Adrenal gland (tissue), 12 donors: ENCODE data around the gene SP6. TPM values are rescaled to one million over a fixed set of nuclear protein-coding genes. Genes with fewer than 3 reads are reported as not detected.

Experiments
- DNase-seq, 7 donors: peaks; one replicate each; pipeline ENCODE4 v3.0.0-alpha.2; 2019 to 2020
- H3K27ac ChIP-seq, 5 donors: fragments of 200-600 bp; sonication (generic) in 4 of 5; 1 replicate in 3 of 5; 2 replicates in 2 of 5; pipeline versions ENCODE4 v1.5.1 to v1.8.0; 2016 to 2020; ENCODE audit warnings: mild to moderate bottlenecking in 1 of 5
- H3K27me3 ChIP-seq: fragments of 200-600 bp; 2 replicates; pipeline ENCODE4 v1.8.0; 2021
- H3K36me3 ChIP-seq, 2 donors: fragments of 200-600 bp; replicated peaks in 1 of 2; 1 replicate in 1 of 2; 2 replicates in 1 of 2; pipeline versions ENCODE4 v1.5.1 to v1.8.0; 2018 to 2022
- H3K4me1 ChIP-seq, 2 donors: fragments of 200-600 bp; replicated peaks in 1 of 2; 1 replicate in 1 of 2; 2 replicates in 1 of 2; pipeline versions ENCODE4 v1.5.1 to v1.8.0; 2018 to 2021
- H3K4me3 ChIP-seq, 4 donors: fragments of 200-600 bp; sonication (generic) in 3 of 4; one replicate each; pipeline ENCODE4 v1.5.1; 2016 to 2018
- H3K9me3 ChIP-seq, 3 donors: fragments of 200-600 bp; sonication (generic) in 1 of 3; replicated peaks in 1 of 3; 1 replicate in 2 of 3; 2 replicates in 1 of 3; pipeline versions ENCODE4 v1.5.1 to v1.8.0; 2016 to 2021
- POLR2A ChIP-seq, 2 donors: fragments of 450-650 bp; IDR thresholded peaks; one replicate each; pipeline ENCODE4 v1.6.1; 2017; ENCODE audit warnings: antibody characterized with exemption in 2 of 2, mild to moderate bottlenecking in 2 of 2, moderate library complexity in 1 of 2
- WGBS, 4 donors: extraction: QIAGEN DNeasy Blood & Tissue Kit in 2 of 4; methylation state at CpG; one replicate each; pipeline versions ENCODE4 v1.1.5 to v1.1.7; 2013 to 2017; 5-methylcytosine and 5-hydroxymethylcytosine counted together
- intact Hi-C, 2 donors: fragments of 100-400 bp; cut with DNase I; formaldehyde crosslinking; loops; one replicate each; pipeline versions ENCODE4 v1.14.1 to v1.15.0; 2022 to 2023
- polyA plus RNA-seq, 3 donors: library from polyadenylated mRNA; stranded (reverse); fragments of 200-250 nt in 2 of 3; fragments of 350-450 nt in 1 of 3; fragmentation: Illumina TruSeq in 1 of 3; extraction: RNeasy Lipid Tissue Mini Kit (QIAGEN cat#74804) in 1 of 3; gene quantifications; one replicate each; pipeline ENCODE4 v1.2.3, GENCODE V29; 2013 to 2014
- total RNA-seq, 9 donors: library from RNA; depleted of rRNA in 4 of 9; stranded (reverse); fragments of >200 nt in 4 of 9; fragments of 120-200 nt in 1 of 9; fragmentation: NEBNext Ultra II Directional in 1 of 9; extraction: Animal tissue kit (Norgen Biotek cat#: 25700) in 1 of 9; gene quantifications; one replicate each; pipeline versions ENCODE4 v1.1.0 to v1.2.4, GENCODE V29; 2013 to 2023
- TF ChIP-seq, protein P1 (sequence below), 6 experiments: fragments of 450-650 bp in 4 of 6; fragments of 200-600 bp in 2 of 6; sonication (generic) in 1 of 6; IDR thresholded peaks; 1 replicate in 5 of 6; 2 replicates in 1 of 6; pipeline versions ENCODE4 v1.5.1 to v1.8.0; 2016 to 2021; ENCODE audit warnings: antibody characterized with exemption in 6 of 6, mild to moderate bottlenecking in 2 of 6, moderate library complexity in 1 of 6
- donor health status: healthy with polysubstance abuse.
- donor health status: Bipolar disorder and iron deficiency.
- donor health status: DM: yes; HTN: yes; CAD: no.
- donor health status: DM: no; HTN: no; CAD: no.
- donor health status: DM: no; HTN: no; CAD: no.
- donor health status: DM: yes; HTN: yes; CAD: no.

Gene SP6
- total and polyA plus RNA-seq, 12 donors = 0.06 to 3.5 (median 1.0) TPM

DNA sequence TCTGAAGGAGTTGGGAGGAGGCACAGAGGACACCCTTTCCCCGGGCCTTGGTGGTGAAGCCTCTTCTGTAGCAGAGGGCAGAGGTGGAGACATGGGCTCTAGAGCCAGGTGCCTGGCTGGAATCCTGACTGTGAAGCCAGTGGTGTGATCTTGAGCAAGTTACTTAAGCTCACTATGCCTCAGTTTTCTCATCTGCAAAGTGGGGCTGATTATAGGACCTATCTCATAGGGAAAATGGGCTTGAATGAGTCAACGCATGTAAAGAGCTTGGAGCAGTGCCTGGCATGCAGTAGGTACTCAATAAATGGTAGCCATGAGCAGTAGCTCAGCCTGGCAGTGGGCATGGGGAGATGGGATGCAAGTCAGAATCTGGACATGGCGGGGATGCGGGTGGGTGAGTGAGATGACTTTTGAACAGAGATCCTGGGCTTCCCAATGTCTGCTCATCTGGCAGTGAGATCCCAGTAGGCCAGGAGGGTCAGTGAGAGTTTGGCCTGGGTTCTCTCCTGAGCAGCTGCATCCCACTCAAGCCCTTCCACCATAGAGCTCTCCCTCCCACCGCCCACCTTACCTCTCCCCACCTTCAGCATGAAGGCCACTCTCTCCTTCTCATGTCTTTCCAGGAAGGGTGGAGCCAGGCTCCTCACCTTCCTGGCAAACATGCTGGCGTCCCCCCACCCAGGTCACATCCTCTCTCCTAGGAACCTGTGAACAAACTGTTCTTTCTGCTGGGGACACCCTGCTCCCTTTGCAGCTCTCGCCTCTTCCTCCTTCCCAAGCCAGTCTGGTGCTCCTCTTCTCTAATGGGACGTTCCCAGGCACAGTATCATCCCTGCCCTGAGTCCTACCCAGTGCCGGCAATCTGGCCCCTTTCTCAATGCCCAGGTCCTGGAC, 32.0 kb upstream of the SP6 start:
- peak overlapping the region in 1 of 5 donors; percentile 26 for H3K27ac ChIP-seq

GRCh38 chr17:47882247-47882646, 31.3 kb upstream of the SP6 start:
- peaks cover 12 to 28% of the 10 kb centered on the region in 2 donors for H3K4me1 ChIP-seq
- H3K9me3 ChIP-seq = no peaks in the 10 kb centered on the region
- no peak overlapping the region for H3K4me3 ChIP-seq
- TF ChIP-seq, protein P1, sequence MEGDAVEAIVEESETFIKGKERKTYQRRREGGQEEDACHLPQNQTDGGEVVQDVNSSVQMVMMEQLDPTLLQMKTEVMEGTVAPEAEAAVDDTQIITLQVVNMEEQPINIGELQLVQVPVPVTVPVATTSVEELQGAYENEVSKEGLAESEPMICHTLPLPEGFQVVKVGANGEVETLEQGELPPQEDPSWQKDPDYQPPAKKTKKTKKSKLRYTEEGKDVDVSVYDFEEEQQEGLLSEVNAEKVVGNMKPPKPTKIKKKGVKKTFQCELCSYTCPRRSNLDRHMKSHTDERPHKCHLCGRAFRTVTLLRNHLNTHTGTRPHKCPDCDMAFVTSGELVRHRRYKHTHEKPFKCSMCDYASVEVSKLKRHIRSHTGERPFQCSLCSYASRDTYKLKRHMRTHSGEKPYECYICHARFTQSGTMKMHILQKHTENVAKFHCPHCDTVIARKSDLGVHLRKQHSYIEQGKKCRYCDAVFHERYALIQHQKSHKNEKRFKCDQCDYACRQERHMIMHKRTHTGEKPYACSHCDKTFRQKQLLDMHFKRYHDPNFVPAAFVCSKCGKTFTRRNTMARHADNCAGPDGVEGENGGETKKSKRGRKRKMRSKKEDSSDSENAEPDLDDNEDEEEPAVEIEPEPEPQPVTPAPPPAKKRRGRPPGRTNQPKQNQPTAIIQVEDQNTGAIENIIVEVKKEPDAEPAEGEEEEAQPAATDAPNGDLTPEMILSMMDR (IDR thresholded peaks at IDR 0.05) = no peak
- no peak for TF ChIP-seq POLR2A (IDR thresholded peaks at IDR 0.05)
- DNase-seq = peak in 4 of 7 donors; percentile 30 to 62 (median 36)
- H3K27ac ChIP-seq = peak overlapping the region in 1 of 5 donors; percentile 26
- no peaks in the 10 kb centered on the region for H3K27me3 ChIP-seq
- no peaks in the 10 kb centered on the region for H3K36me3 ChIP-seq
- intact Hi-C loops = no loop called here
- 39 to 61% (median 51%) methylated on average over 7 of the region's 7 CpGs for whole genome bisulfite sequencing, 4 donors

More for the DNA sequence above, 32.0 kb upstream of the SP6 start:
- no peak overlapping the region for H3K4me3 ChIP-seq
- no peaks in the 10 kb centered on the region for H3K9me3 ChIP-seq
- H3K4me1 ChIP-seq = peaks cover 9 to 21% of the 10 kb centered on the region in 2 donors
- no peak for DNase-seq
- intact Hi-C loops = no loop called here
- WGBS, 4 donors = 85 to 95% (median 89%) methylated on average over 9 of the region's 9 CpGs
- H3K36me3 ChIP-seq = no peaks in the 10 kb centered on the region
- TF ChIP-seq, protein P1 (IDR thresholded peaks at IDR 0.05) = no peak
- no peak for TF ChIP-seq POLR2A (IDR thresholded peaks at IDR 0.05)
- no peaks in the 10 kb centered on the region for H3K27me3 ChIP-seq

DNA sequence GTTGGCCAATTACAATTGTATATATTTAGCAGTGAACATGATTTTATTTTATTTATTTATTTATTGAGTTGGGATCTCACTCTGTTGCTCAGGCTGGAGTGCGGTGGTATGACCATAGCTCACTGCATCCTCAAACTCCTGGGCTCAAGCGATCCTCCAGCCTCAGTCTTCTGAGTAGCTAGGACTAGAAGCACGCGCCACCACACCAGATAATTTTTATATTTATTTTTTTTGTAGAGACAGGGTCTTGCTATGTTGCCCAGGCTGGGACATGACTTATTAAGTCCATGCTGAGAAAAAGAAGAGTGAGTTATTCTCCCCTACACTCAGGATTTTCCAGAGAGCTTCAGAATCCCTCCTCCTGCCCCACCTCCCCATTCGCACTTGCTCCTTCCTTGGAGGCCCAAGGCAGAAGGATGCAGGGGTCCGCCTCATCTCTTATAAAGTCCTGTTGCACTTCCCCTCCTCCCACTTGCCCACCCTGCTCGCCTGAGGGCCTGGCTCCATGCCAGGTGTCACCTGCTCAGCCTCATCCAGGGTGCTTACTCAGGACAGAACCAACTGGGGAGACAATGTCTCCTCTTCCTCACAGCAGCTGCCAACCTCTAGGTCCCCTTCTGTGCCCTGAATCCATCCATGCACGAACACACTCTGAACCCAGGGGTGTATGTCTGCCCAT, 29.0 kb upstream of the SP6 start:
- H3K9me3 ChIP-seq = no peaks in the 10 kb centered on the region
- H3K4me1 ChIP-seq = peaks cover 12 to 26% of the 10 kb centered on the region in 2 donors
- no peak overlapping the region for H3K27ac ChIP-seq
- intact Hi-C loops = no loop called here
- 84 to 90% (median 85%) methylated on average over 7 to 8 of the region's 8 CpGs for WGBS, 4 donors
- TF ChIP-seq, protein P1 (IDR thresholded peaks at IDR 0.05) = no peak
- TF ChIP-seq POLR2A (IDR thresholded peaks at IDR 0.05) = no peak
- no peak overlapping the region for H3K4me3 ChIP-seq
- DNase-seq = no peak
- peaks cover 5% of the 10 kb centered on the region for H3K27me3 ChIP-seq
- H3K36me3 ChIP-seq = no peaks in the 10 kb centered on the region

- Histone ChIP-seq H3K27me3 (peaks cover 5% of the 10 kb centered on the region), H3K27ac (no peak overlapping the region), H3K9me3 (no peaks in the 10 kb centered on the region), H3K4me3 (no peak overlapping the region), H3K36me3 (no peaks in the 10 kb centered on the region), H3K4me1 (peaks cover 7 to 18% of the 10 kb centered on the region in 2 donors)
- WGBS, 4 donors = 67 to 78% (median 76%) methylated on average over 2 of the region's 2 CpGs
- intact Hi-C loops = no loop called here
- no peak for DNase-seq
- TF ChIP-seq, protein P1 (IDR thresholded peaks at IDR 0.05) = no peak
- no peak for TF ChIP-seq POLR2A (IDR thresholded peaks at IDR 0.05)
These were observed 28.1 kb upstream of the SP6 start for GRCh38 chr17:47879028-47879585.
